Measurements from ENCODE around the gene ALK.

ALK gene

DNA sequence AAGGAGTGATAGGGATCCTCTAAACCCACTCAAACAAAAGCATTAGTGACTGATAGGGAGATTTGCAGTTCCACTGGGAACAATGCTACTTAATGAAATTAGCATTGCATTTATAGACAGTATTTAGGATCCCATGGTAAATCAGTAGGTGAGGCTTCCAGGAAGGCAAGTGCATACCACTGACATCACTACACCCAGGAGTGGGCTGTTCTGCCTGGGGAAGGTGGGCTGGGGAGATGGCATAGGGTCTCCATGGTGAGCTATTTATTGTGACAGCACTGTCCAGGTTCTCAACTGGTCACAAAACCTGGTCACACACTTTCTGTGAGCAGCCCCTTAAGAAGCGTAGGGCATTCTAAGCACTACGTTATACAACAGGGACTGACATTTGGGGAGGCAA, 262.2 kb downstream of the ALK start:
- no peak for TF ChIP-seq ZFX (IDR thresholded peaks at IDR 0.05; ENCODE audit: borderline replicate concordance)
- TF ChIP-seq, protein P1, sequence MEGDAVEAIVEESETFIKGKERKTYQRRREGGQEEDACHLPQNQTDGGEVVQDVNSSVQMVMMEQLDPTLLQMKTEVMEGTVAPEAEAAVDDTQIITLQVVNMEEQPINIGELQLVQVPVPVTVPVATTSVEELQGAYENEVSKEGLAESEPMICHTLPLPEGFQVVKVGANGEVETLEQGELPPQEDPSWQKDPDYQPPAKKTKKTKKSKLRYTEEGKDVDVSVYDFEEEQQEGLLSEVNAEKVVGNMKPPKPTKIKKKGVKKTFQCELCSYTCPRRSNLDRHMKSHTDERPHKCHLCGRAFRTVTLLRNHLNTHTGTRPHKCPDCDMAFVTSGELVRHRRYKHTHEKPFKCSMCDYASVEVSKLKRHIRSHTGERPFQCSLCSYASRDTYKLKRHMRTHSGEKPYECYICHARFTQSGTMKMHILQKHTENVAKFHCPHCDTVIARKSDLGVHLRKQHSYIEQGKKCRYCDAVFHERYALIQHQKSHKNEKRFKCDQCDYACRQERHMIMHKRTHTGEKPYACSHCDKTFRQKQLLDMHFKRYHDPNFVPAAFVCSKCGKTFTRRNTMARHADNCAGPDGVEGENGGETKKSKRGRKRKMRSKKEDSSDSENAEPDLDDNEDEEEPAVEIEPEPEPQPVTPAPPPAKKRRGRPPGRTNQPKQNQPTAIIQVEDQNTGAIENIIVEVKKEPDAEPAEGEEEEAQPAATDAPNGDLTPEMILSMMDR (IDR thresholded peaks at IDR 0.05): no peak
- no peak overlapping the region for H3K27ac ChIP-seq

DNA sequence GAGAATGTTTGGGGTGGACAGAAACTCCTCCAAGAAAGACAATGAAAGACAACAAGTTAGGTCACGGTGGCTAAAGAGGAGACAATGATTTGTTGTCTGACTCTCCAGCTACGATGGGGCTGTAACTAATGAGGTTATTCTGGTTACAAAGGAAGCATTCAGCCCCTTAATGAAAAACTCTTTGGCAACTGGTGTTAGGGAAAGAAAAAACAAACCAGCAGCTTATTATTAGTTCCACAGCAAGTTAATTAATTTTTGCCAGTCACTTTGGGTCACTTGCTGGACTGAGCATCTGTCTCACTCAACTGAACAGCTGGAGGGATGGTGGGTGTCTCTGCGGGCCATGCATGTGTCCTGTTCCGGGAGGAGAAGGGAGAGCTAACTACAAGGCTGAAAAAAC, 263.7 kb downstream of the ALK start:
- TF ChIP-seq, protein P1 (IDR thresholded peaks at IDR 0.05): no peak
- TF ChIP-seq ZFX (IDR thresholded peaks at IDR 0.05; ENCODE audit: borderline replicate concordance): no peak
- no peak overlapping the region for H3K27ac ChIP-seq

DNA sequence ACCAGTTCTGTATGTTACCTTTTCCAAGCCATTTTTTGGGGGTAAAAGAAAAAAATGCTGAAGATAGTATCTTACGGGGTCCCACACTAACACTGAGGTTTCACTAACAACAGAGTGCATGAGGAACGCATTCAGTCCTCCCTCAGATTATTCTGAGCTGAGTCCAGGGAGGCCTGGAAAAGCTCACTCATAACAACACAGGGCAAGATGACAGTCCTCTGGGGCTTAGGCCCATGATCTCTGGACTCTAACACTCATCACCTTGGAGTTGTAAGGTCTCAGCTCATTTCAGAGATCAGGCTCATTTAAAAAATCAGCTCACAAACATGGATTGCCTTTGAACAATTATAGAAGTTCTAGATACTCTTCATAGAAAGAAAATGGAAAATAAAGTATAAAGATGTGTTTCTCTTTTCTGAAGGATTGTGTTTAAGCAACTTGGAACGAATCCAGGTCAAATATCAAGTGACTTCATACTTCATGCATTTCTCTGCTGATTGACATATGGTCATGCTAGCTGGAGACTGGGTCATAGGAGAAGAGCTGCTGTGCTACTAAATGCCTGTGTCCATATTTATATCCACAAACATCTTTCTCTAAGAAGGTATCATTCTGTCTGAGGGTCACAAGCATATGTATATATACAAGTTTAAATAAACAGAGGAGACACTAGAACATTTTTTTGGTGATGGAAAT, 265.8 kb downstream of the ALK start:
- no peak for TF ChIP-seq ZFX (IDR thresholded peaks at IDR 0.05; ENCODE audit: borderline replicate concordance)
- TF ChIP-seq, protein P1 (IDR thresholded peaks at IDR 0.05): no peak
- no peak overlapping the region for H3K27ac ChIP-seq

DNA sequence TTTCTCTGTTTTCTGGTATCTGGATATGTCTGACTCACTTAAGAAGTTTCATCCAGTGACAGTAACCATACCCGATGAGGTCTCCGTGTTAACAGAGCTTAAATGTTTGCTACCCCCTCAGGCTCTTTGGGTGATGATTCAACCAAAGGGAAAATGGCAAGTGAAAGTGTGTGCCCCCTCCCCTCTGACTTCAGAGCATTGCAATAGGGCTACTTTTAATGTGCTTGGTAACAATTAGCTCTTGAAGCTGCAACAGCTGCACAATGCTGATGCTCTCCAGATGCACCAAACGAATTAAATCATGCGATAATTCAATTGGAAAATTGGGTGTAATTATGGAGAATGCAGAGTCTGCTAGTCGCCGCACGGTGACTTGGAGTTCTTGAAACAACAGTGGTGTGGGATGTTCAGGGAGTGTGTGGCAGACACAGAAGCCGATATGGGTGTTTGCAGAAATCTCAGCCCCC, 270.7 kb downstream of the ALK start:
- TF ChIP-seq, protein P1 (IDR thresholded peaks at IDR 0.05): no peak
- TF ChIP-seq ZFX (IDR thresholded peaks at IDR 0.05; ENCODE audit: borderline replicate concordance): no peak
- no peak overlapping the region for H3K27ac ChIP-seq

DNA sequence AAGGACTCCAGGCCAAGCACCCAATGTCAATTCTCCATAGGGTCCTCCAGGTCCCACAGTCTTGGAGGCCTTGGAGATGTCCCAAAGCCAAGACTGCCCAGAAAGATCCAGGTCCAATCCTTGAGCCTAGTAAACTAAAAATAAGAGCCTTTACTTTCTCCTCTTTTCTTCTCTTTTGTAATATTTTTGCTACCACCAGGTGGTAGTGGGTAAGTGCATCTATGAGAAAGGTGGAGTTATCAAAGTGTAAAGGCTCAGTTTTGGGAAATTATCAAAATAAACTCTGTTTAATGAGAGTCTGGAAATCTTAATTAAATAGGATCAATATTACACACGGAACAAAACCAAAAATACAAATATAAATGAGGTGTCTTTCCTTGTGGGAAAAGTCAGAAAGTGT, 276.4 kb downstream of the ALK start:
- TF ChIP-seq, protein P1 (IDR thresholded peaks at IDR 0.05): no peak
- no peak overlapping the region for H3K27ac ChIP-seq

DNA sequence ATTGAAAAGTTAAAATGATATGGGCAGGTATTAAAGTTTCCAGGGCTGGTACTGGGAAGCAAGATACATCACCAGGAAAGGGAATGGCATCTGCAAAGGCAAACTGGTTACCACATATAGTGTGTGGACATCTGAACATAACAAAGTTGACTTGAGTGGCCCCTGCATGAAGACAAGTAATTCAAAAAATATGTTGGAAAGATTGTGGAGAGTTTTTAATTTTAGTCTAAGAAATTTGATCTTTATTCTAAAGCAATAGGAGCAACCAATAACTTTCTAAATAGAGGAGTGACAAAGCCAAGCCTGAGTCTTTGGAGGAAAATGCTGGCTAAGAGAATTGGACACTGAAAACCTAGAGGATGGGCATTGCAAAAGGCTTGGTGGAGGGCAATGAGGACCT, 278.2 kb downstream of the ALK start:
- no peak for TF ChIP-seq ZFX (IDR thresholded peaks at IDR 0.05; ENCODE audit: borderline replicate concordance)
- TF ChIP-seq, protein P1 (IDR thresholded peaks at IDR 0.05): no peak
- no peak overlapping the region for H3K27ac ChIP-seq

DNA sequence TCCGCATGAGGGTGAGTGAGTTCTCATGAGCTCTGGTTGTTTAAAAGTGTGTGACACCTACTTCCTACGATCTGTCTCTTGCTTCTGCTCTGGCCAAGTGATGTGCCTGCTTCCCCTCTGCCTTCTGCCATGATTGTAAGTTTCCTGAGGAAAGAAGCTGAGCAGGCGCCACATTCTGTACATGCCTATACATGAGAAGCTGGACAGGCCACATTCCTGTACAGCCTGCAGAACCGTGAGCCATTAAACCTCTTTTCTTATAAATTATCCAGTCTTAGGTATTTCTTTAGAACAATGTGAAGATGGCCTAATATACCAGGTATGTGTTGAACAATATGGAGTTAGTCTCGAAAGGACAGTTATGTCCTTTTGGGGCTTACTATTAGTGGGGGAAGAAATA, 281.0 kb downstream of the ALK start:
- H3K27ac ChIP-seq: no peak overlapping the region
- TF ChIP-seq, protein P1 (IDR thresholded peaks at IDR 0.05): no peak
- no peak for TF ChIP-seq ZFX (IDR thresholded peaks at IDR 0.05; ENCODE audit: borderline replicate concordance)

All from 22Rv1 (cell line).